ENCODE measurements around the gene C3orf85.

DNA sequence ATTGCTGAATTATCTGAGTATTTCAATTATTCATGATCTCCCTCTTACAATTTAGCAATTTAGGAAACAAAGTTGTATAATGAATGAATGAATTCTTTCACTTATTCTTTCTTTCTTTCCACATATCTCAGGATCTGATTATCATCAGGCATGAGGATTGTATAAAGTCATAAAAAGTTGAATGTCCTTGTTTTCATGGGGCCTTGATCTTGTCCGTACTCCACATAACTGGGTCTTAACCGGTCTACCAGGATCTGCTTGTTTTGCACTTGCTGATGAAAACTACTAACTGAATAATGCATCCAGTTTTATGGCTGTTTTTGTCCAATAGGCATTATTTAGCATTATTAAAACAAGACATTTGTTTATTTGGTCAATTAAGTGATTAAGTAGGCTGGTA is 12.6 kb downstream of the C3orf85 start:
- TF ChIP-seq, protein P1, sequence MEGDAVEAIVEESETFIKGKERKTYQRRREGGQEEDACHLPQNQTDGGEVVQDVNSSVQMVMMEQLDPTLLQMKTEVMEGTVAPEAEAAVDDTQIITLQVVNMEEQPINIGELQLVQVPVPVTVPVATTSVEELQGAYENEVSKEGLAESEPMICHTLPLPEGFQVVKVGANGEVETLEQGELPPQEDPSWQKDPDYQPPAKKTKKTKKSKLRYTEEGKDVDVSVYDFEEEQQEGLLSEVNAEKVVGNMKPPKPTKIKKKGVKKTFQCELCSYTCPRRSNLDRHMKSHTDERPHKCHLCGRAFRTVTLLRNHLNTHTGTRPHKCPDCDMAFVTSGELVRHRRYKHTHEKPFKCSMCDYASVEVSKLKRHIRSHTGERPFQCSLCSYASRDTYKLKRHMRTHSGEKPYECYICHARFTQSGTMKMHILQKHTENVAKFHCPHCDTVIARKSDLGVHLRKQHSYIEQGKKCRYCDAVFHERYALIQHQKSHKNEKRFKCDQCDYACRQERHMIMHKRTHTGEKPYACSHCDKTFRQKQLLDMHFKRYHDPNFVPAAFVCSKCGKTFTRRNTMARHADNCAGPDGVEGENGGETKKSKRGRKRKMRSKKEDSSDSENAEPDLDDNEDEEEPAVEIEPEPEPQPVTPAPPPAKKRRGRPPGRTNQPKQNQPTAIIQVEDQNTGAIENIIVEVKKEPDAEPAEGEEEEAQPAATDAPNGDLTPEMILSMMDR (IDR thresholded peaks at IDR 0.05), result no peak
- TF ChIP-seq POLR2A (IDR thresholded peaks at IDR 0.05), result no peak

All from tibial nerve (tissue), 3 donors.